Measurements from ENCODE around the gene FRMD4A. TPM values are rescaled to one million over a fixed set of nuclear protein-coding genes. Genes with fewer than 3 reads are reported as not detected.

The FRMD4A gene
- total and polyA plus RNA-seq, 7 donors: 2.9 to 9.1 (median 6.2) TPM

GRCh38 chr10:14374745-14375445 is 44.2 kb upstream of the FRMD4A start:
- DNase-seq: no peak
- Histone ChIP-seq H3K4me3 (no peak overlapping the region), H3K36me3 (ENCODE audit: insufficient read depth in 1 of 2, low read depth in 1 of 2) (no peaks in the 10 kb centered on the region), H3K27ac (no peak overlapping the region), H3K9me3 (no peaks in the 10 kb centered on the region), H3K27me3 (ENCODE audit: insufficient read depth in 3 of 3, low read length in 2 of 3) (no peaks in the 10 kb centered on the region), H3K4me1 (no peaks in the 10 kb centered on the region)
- no peak for ATAC-seq
- intact Hi-C loops (cut with DNase I): no loop called here
- WGBS, 3 donors: 80 to 81% (median 81%) methylated on average over 5 of the region's 5 CpGs
- TF ChIP-seq CTCF (IDR thresholded peaks at IDR 0.05): no peak

- H3K27me3 ChIP-seq (ENCODE audit: insufficient read depth in 3 of 3, low read length in 2 of 3): no peaks in the 10 kb centered on the region
- no peaks in the 10 kb centered on the region for H3K4me1 ChIP-seq
- no peak for TF ChIP-seq CTCF (IDR thresholded peaks at IDR 0.05)
- no peak overlapping the region for H3K27ac ChIP-seq
- H3K36me3 ChIP-seq (ENCODE audit: insufficient read depth in 1 of 2, low read depth in 1 of 2): no peaks in the 10 kb centered on the region
- ATAC-seq (no peak), DNase-seq (no peak)
- no peaks in the 10 kb centered on the region for H3K9me3 ChIP-seq
- H3K4me3 ChIP-seq: no peak overlapping the region
- intact Hi-C loops (cut with DNase I): no loop called here
- WGBS, 3 donors: 31 to 56% (median 33%) methylated on average over 4 of the region's 4 CpGs
These were observed 41.9 kb upstream of the FRMD4A start for GRCh38 chr10:14372606-14373005.

- ATAC-seq (no peak), DNase-seq (no peak)
- Histone ChIP-seq H3K36me3 (ENCODE audit: insufficient read depth in 1 of 2, low read depth in 1 of 2) (no peaks in the 10 kb centered on the region), H3K9me3 (no peaks in the 10 kb centered on the region), H3K27ac (no peak overlapping the region), H3K4me1 (no peaks in the 10 kb centered on the region), H3K4me3 (no peak overlapping the region), H3K27me3 (ENCODE audit: insufficient read depth in 3 of 3, low read length in 2 of 3) (no peaks in the 10 kb centered on the region)
- intact Hi-C loops (cut with DNase I): no loop called here
- 17 to 40% (median 24%) methylated on average over 4 of the region's 4 CpGs for WGBS, 3 donors
- no peak for TF ChIP-seq CTCF (IDR thresholded peaks at IDR 0.05)
These were observed 40.9 kb upstream of the FRMD4A start for GRCh38 chr10:14371581-14371980.

GRCh38 chr10:14370894-14371293 is 40.2 kb upstream of the FRMD4A start:
- H3K4me3 ChIP-seq: no peak overlapping the region

More at GRCh38 chr10:14370894-14371293, 40.2 kb upstream of the FRMD4A start:
- Histone ChIP-seq H3K36me3 (ENCODE audit: insufficient read depth in 1 of 2, low read depth in 1 of 2) (no peaks in the 10 kb centered on the region), H3K9me3 (no peaks in the 10 kb centered on the region), H3K4me1 (no peaks in the 10 kb centered on the region), H3K27ac (no peak overlapping the region), H3K27me3 (ENCODE audit: insufficient read depth in 3 of 3, low read length in 2 of 3) (no peaks in the 10 kb centered on the region)
- ATAC-seq (no peak), DNase-seq (no peak)
- WGBS, 3 donors: 50 to 86% (median 64%) methylated on average over 5 of the region's 5 CpGs
- intact Hi-C loops (cut with DNase I): no loop called here
- no peak for TF ChIP-seq CTCF (IDR thresholded peaks at IDR 0.05)

Data from psoas muscle (tissue), 8 donors.